ENCODE results near the gene LPAR6. TPM values are rescaled to one million over a fixed set of nuclear protein-coding genes. Genes with fewer than 3 reads are reported as not detected.

The LPAR6 gene
- total and polyA plus RNA-seq, 2 experiments from 2014 or later: 6.6 to 8.1 TPM

- no peak overlapping the region for H3K4me2 ChIP-seq (ENCODE audit: unreplicated experiment)
- H3K79me2 ChIP-seq (ENCODE audit: insufficient read depth): peaks cover 13% of the 10 kb centered on the region; the same call in 1 of the 2 replicates
- 92 to 94% methylated on average over 8 of the region's 8 CpGs for WGBS, 2 experiments (ENCODE audit: low coverage in 1 of 2, low lambda C conversion rate in 2 of 2, missing lambda C conversion rate in 2 of 2)
- no peaks in the 10 kb centered on the region for H3F3A ChIP-seq (ENCODE audit: insufficient read depth)
- no peak overlapping the region for H3K9ac ChIP-seq
- no peaks in the 10 kb centered on the region for H3K9me2 ChIP-seq (ENCODE audit: insufficient read depth)
- H3K4me1 ChIP-seq (ENCODE audit: insufficient read depth): no peaks in the 10 kb centered on the region
- DNase-seq: no peak
- H3K36me3 ChIP-seq (ENCODE audit: low read depth): peaks cover 12% of the 10 kb centered on the region; the same call in 1 of the 2 replicates
- in situ Hi-C loops (cut with MboI): no loop called here
- H3K4me3 ChIP-seq: no peak overlapping the region
- H3K9me3 ChIP-seq (ENCODE audit: low read depth): no peaks in the 10 kb centered on the region
- no peak for TF ChIP-seq EZH2phosphoT487 (IDR thresholded peaks at IDR 0.05; ENCODE audit: insufficient read depth, low read depth)
- TF ChIP-seq EZH2 (IDR thresholded peaks at IDR 0.05; ENCODE audit: insufficient read depth, poor library complexity, severe bottlenecking): no peak
- no peaks in the 10 kb centered on the region for H3K27me3 ChIP-seq (replicated peaks; ENCODE audit: insufficient read depth)
- no peaks in the 10 kb centered on the region for H4K20me1 ChIP-seq (ENCODE audit: insufficient read depth)
- H2AFZ ChIP-seq: no peak overlapping the region
- no peak overlapping the region for H3K27ac ChIP-seq
Observed at GRCh38 chr13:48386816-48387215, 26.1 kb downstream of the LPAR6 start.

GRCh38 chr13:48383384-48383783, 29.5 kb downstream of the LPAR6 start:
- no peak for DNase-seq
- no peaks in the 10 kb centered on the region for H3K9me2 ChIP-seq (ENCODE audit: insufficient read depth)
- no peak overlapping the region for H3K27ac ChIP-seq
- 96 to 99% methylated on average over 2 of the region's 2 CpGs for WGBS, 2 experiments (ENCODE audit: low coverage in 1 of 2, low lambda C conversion rate in 2 of 2, missing lambda C conversion rate in 2 of 2)
- no peaks in the 10 kb centered on the region for H3F3A ChIP-seq (ENCODE audit: insufficient read depth)
- peaks cover 5% of the 10 kb centered on the region; the same call in 1 of the 2 replicates for H3K79me2 ChIP-seq (ENCODE audit: insufficient read depth)
- H3K4me2 ChIP-seq (ENCODE audit: unreplicated experiment): no peak overlapping the region
- no peaks in the 10 kb centered on the region for H3K27me3 ChIP-seq (replicated peaks; ENCODE audit: insufficient read depth)
- TF ChIP-seq EZH2 (IDR thresholded peaks at IDR 0.05; ENCODE audit: insufficient read depth, poor library complexity, severe bottlenecking) (no peak), EZH2phosphoT487 (IDR thresholded peaks at IDR 0.05; ENCODE audit: insufficient read depth, low read depth) (no peak)
- in situ Hi-C loops (cut with MboI): no loop called here
- no peak overlapping the region for H3K9ac ChIP-seq
- peaks cover 14% of the 10 kb centered on the region; the same call in 1 of the 2 replicates for H3K36me3 ChIP-seq (ENCODE audit: low read depth)
- no peaks in the 10 kb centered on the region for H3K4me1 ChIP-seq (ENCODE audit: insufficient read depth)
- no peaks in the 10 kb centered on the region for H4K20me1 ChIP-seq (ENCODE audit: insufficient read depth)
- no peak overlapping the region for H2AFZ ChIP-seq
- H3K9me3 ChIP-seq (ENCODE audit: low read depth): no peaks in the 10 kb centered on the region
- no peak overlapping the region for H3K4me3 ChIP-seq

- Histone ChIP-seq H3K4me1 (ENCODE audit: insufficient read depth) (no peaks in the 10 kb centered on the region), H3K27me3 (replicated peaks; ENCODE audit: insufficient read depth) (no peaks in the 10 kb centered on the region), H3K9ac (no peak overlapping the region), H2AFZ (no peak overlapping the region), H3K27ac (no peak overlapping the region), H3K9me2 (ENCODE audit: insufficient read depth) (no peaks in the 10 kb centered on the region), H3K36me3 (ENCODE audit: low read depth) (peaks cover 30% of the 10 kb centered on the region; the same call in 1 of the 2 replicates), H4K20me1 (ENCODE audit: insufficient read depth) (no peaks in the 10 kb centered on the region), H3K9me3 (ENCODE audit: low read depth) (no peaks in the 10 kb centered on the region), H3K79me2 (ENCODE audit: insufficient read depth) (0 out of 2 replicates have a peak, but pooled peaks cover 1% of the 10 kb centered on the region), H3K4me2 (ENCODE audit: unreplicated experiment) (no peak overlapping the region), H3K4me3 (no peak overlapping the region), H3F3A (ENCODE audit: insufficient read depth) (no peaks in the 10 kb centered on the region)
- in situ Hi-C loops (cut with MboI): no loop called here
- no peak for DNase-seq
- no peak for TF ChIP-seq EZH2phosphoT487 (IDR thresholded peaks at IDR 0.05; ENCODE audit: insufficient read depth, low read depth)
- TF ChIP-seq EZH2 (IDR thresholded peaks at IDR 0.05; ENCODE audit: insufficient read depth, poor library complexity, severe bottlenecking): no peak
Observed at GRCh38 chr13:48380581-48380980, 32.3 kb downstream of the LPAR6 start.

GRCh38 chr13:48377857-48378256, 35.1 kb downstream of the LPAR6 start:
- 97 to 100% methylated on average over 2 of the region's 2 CpGs for WGBS, 2 experiments (ENCODE audit: low coverage in 1 of 2, low lambda C conversion rate in 2 of 2, missing lambda C conversion rate in 2 of 2)
- Histone ChIP-seq H3K9ac (no peak overlapping the region), H3K27ac (no peak overlapping the region), H3K4me2 (ENCODE audit: unreplicated experiment) (no peak overlapping the region), H3K36me3 (ENCODE audit: low read depth) (peaks cover 41% of the 10 kb centered on the region), H3K4me1 (ENCODE audit: insufficient read depth) (no peaks in the 10 kb centered on the region), H3K79me2 (ENCODE audit: insufficient read depth) (no peaks in the 10 kb centered on the region), H4K20me1 (ENCODE audit: insufficient read depth) (no peaks in the 10 kb centered on the region), H3K9me3 (ENCODE audit: low read depth) (no peaks in the 10 kb centered on the region), H3F3A (ENCODE audit: insufficient read depth) (no peaks in the 10 kb centered on the region), H3K9me2 (ENCODE audit: insufficient read depth) (no peaks in the 10 kb centered on the region), H3K27me3 (replicated peaks; ENCODE audit: insufficient read depth) (no peaks in the 10 kb centered on the region), H2AFZ (no peak overlapping the region), H3K4me3 (no peak overlapping the region)
- in situ Hi-C loops (cut with MboI): no loop called here
- no peak for DNase-seq
- no peak for TF ChIP-seq EZH2 (IDR thresholded peaks at IDR 0.05; ENCODE audit: insufficient read depth, poor library complexity, severe bottlenecking)
- TF ChIP-seq EZH2phosphoT487 (IDR thresholded peaks at IDR 0.05; ENCODE audit: insufficient read depth, low read depth): no peak

- Histone ChIP-seq H3K9ac (no peak overlapping the region), H3K4me1 (ENCODE audit: insufficient read depth) (no peaks in the 10 kb centered on the region), H3K36me3 (ENCODE audit: low read depth) (peaks cover 28% of the 10 kb centered on the region), H3K27me3 (replicated peaks; ENCODE audit: insufficient read depth) (no peaks in the 10 kb centered on the region), H3F3A (ENCODE audit: insufficient read depth) (no peaks in the 10 kb centered on the region), H3K4me3 (no peak overlapping the region), H4K20me1 (ENCODE audit: insufficient read depth) (no peaks in the 10 kb centered on the region), H2AFZ (no peak overlapping the region), H3K79me2 (ENCODE audit: insufficient read depth) (no peaks in the 10 kb centered on the region), H3K9me3 (ENCODE audit: low read depth) (no peaks in the 10 kb centered on the region), H3K9me2 (ENCODE audit: insufficient read depth) (no peaks in the 10 kb centered on the region), H3K27ac (no peak overlapping the region), H3K4me2 (ENCODE audit: unreplicated experiment) (no peak overlapping the region)
- no peak for DNase-seq
- in situ Hi-C loops (cut with MboI): no loop called here
- WGBS, 2 experiments (ENCODE audit: low coverage in 1 of 2, low lambda C conversion rate in 2 of 2, missing lambda C conversion rate in 2 of 2): 64 to 75% methylated on average over 2 of the region's 2 CpGs
- TF ChIP-seq EZH2 (IDR thresholded peaks at IDR 0.05; ENCODE audit: insufficient read depth, poor library complexity, severe bottlenecking) (no peak), EZH2phosphoT487 (IDR thresholded peaks at IDR 0.05; ENCODE audit: insufficient read depth, low read depth) (no peak)
Observed at GRCh38 chr13:48370815-48371214, 42.1 kb downstream of the LPAR6 start.

Measured in GM23248 (cell line).